A549 treated with Hydrocortisone at 1 μM for 4 hours (cell line): ENCODE measurements around the gene CST11. TPM values are rescaled to one million over a fixed set of nuclear protein-coding genes. Genes with fewer than 3 reads are reported as not detected.

Source experiments
- total RNA-seq: library from RNA; stranded (reverse); fragments of 200-300 nt; extraction: Qiagen RNA extraction; gene quantifications from 5 replicates; pipeline ENCODE4 v1.2.3, GENCODE V29; 2022

The CST11 gene, protein sequence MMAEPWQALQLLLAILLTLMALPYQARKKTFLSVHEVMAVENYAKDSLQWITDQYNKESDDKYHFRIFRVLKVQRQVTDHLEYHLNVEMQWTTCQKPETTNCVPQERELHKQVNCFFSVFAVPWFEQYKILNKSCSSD
- total RNA-seq: not detected in 5 replicates

DNA sequence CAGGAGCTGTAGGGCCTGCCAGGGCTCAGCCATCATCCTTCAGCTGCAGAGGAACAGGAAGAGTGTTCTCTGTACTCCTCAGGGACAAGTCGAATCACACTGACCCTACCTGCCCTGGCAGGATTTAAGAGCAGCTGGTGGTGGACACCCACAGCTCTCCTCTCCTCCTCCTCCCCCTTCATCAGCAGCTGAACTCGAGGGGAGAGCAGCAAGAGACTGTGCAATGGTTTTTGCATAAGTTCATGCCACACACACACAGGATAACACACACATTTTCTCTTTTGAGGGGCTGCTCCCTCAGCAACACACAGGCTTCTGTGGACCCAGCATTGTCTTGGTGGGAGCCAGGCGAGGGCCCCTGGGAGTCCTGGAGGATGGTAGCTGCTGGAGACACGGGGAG, at the start of gene CST11:
CST11 (minus strand) TSS at position 101 of the 400 bp plus-strand sequence; CDS start at position 36, 65 bp downstream.

DNA sequence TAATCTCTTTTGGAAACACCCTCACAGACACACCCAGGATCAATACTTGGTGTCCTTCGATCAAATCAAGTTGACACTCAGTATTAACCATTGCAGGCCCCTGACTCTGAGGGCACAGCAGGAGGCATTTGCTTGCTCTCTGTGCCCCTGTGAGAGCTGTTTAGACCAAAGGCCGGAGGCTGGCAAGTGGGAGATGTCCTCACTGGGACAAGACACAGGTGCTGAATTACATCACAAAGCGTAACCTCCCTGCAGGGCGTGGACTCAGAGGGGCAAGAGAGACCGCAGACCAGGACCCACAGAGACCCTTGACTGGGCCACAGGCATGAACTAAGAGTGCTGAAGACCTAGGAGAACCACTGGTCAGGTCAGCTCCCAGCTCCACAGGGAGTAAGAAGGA, 38.1 kb upstream of the CST11 start, which contains the start of gene CST8:
CST8 (plus strand) TSS at position 301 of the 400 bp plus-strand sequence. CDS start 551 bp downstream, outside the sequence.

DNA sequence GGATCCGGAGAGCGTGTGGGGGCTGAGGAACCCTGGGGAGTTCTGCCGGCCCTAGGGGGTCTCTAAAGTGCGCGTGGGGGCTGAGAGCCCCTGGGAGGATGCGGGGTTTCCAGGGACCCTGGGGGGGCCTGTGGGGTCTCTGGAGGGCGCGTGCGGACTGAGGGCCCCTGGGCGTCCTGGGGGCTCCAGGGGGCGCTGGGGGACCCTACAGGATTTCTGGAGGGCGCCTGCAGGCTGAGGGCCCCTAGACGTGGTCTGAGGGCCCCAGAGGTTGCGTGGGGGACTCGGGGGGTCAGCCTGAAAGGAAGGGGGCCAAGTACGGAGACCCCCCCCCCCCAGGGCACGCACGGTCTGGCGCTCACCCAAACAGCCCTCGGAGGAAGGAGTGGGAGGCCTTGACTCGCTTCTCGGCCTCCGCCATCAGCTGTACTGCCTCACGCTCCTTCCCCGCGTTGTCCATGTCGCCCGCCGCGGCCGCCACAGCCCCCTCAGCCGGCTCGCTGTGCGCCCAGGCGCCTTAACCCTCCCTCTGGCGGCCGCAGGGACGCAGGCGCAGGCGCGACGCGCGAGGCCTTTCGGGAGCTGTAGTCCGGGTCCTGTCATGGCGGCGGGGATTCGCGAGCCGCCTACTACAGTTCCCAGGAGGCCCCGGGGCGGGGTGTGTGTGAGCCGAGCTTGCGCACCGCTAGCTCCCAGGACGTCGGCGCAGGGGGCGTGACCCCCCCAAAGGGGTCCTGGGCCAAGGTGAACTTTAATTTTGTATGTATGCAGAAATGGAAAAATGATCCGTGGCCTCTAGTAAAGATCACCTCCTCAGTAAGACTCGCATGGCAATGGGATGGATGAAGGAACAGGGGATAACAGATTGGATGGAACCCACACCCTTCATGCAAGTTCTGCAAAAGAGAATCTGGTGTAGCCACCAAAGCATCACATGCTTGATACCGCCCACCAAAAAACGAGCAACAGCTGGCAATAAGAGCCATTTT, 31.4 kb downstream of the CST11 start, which contains the start of gene NAPB:
NAPB (minus strand) TSS at position 546 of the 989 bp plus-strand sequence; CDS start at position 460, 86 bp downstream.

Other genes with a start within 250 kb of the CST11 start
- gene NXT1, start 102.1 kb downstream of the CST11 start, total RNA-seq: 49.8 to 72.4 TPM (median 68.0 TPM) in 5 replicates
- 9.2 to 12.6 TPM (median 11.3 TPM) in 5 replicates for gene GZF1, start 90.7 kb downstream of the CST11 start, total RNA-seq
- gene NAPB, start 31.4 kb downstream of the CST11 start, total RNA-seq: 2.6 to 3.9 TPM (median 3.6 TPM) in 5 replicates
- not detected in 5 replicates for gene CSTL1, start 13.2 kb downstream of the CST11 start, total RNA-seq
- not detected in 5 replicates for gene CST8, start 38.2 kb upstream of the CST11 start, total RNA-seq
- gene CST9L, start 115.6 kb upstream of the CST11 start, total RNA-seq: not detected in 5 replicates
- gene CST9, start 153.0 kb upstream of the CST11 start, total RNA-seq: not detected in 5 replicates
- gene CST3, start 185.1 kb upstream of the CST11 start, total RNA-seq: 211 to 436 TPM (median 403 TPM) in 5 replicates
- gene CST4, start 236.2 kb upstream of the CST11 start, total RNA-seq: not detected in 5 replicates